ENCODE data around the gene KDR.

The KDR gene

DNA sequence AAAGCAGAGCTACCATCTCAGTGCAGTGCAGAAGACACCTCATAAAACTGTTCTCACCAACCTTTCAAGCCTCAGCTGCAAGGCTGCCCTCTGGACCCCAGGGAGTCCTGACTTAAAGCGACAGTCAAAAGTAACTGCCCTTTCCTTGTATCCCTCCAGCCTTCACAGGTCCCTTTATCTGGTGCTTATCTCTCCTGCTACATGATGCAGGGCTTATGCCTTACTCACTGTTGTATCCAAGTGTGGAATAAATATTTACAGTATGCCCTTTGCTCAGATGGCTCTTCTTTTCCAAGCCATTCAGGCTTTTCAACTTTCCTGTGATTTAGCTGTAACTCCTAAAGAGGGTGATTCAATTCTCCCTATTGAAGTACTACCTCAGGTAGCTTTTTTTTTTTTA, 92.6 kb downstream of the KDR start:
- Histone ChIP-seq H3K4me3 (ENCODE audit: low read length in 2 of 2) (no peak overlapping the region), H3K36me3 (ENCODE audit: control insufficient read depth in 2 of 2, insufficient read depth in 2 of 2, low read length in 2 of 2) (no peaks in the 10 kb centered on the region), H3K27me3 (ENCODE audit: control insufficient read depth in 2 of 2, insufficient read depth in 2 of 2, low read length in 2 of 2) (no peaks in the 10 kb centered on the region), H3K9ac (ENCODE audit: low read depth in 1 of 2, low read length in 2 of 2) (no peak overlapping the region), H3K9me3 (ENCODE audit: control insufficient read depth in 2 of 2, low read length in 2 of 2) (no peaks in the 10 kb centered on the region), H3K4me1 (ENCODE audit: control insufficient read depth in 2 of 2, insufficient read depth in 2 of 2, low read length in 2 of 2) (no peaks in the 10 kb centered on the region), H3K27ac (ENCODE audit: low read depth in 2 of 2, low read length in 2 of 2) (no peak overlapping the region)

DNA sequence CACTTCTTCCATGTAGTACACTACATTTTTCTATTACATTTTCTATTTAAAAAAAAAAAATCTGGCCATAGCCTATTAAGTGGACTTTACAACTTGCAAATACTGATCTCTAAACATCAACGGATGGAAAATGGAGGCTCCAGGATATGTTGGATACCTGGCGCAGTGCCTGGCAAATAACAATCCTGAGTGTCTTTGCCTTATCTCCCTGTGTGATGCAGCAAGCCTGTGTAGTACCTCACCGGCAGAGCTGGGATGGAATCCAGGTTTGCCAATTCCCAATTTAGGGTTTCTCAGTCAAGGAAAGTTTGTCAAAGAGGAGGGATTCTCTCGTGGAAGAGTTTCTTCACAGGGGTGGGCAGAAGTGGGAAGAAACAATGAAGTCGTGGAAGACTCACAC, 93.2 kb downstream of the KDR start:
- Histone ChIP-seq H3K27me3 (ENCODE audit: control insufficient read depth in 2 of 2, insufficient read depth in 2 of 2, low read length in 2 of 2) (no peaks in the 10 kb centered on the region), H3K4me1 (ENCODE audit: control insufficient read depth in 2 of 2, insufficient read depth in 2 of 2, low read length in 2 of 2) (no peaks in the 10 kb centered on the region), H3K4me3 (ENCODE audit: low read length in 2 of 2) (no peak overlapping the region), H3K27ac (ENCODE audit: low read depth in 2 of 2, low read length in 2 of 2) (no peak overlapping the region), H3K9ac (ENCODE audit: low read depth in 1 of 2, low read length in 2 of 2) (no peak overlapping the region), H3K36me3 (ENCODE audit: control insufficient read depth in 2 of 2, insufficient read depth in 2 of 2, low read length in 2 of 2) (no peaks in the 10 kb centered on the region), H3K9me3 (ENCODE audit: control insufficient read depth in 2 of 2, low read length in 2 of 2) (no peaks in the 10 kb centered on the region)

GRCh38 chr4:55031158-55031557, 94.2 kb downstream of the KDR start:
- H3K27ac ChIP-seq (ENCODE audit: low read depth in 2 of 2, low read length in 2 of 2): no peak overlapping the region
- H3K9me3 ChIP-seq (ENCODE audit: control insufficient read depth in 2 of 2, low read length in 2 of 2): no peaks in the 10 kb centered on the region
- H3K4me3 ChIP-seq (ENCODE audit: low read length in 2 of 2): no peak overlapping the region
- H3K27me3 ChIP-seq (ENCODE audit: control insufficient read depth in 2 of 2, insufficient read depth in 2 of 2, low read length in 2 of 2): no peaks in the 10 kb centered on the region
- H3K36me3 ChIP-seq (ENCODE audit: control insufficient read depth in 2 of 2, insufficient read depth in 2 of 2, low read length in 2 of 2): no peaks in the 10 kb centered on the region
- no peak overlapping the region for H3K9ac ChIP-seq (ENCODE audit: low read depth in 1 of 2, low read length in 2 of 2)
- no peaks in the 10 kb centered on the region for H3K4me1 ChIP-seq (ENCODE audit: control insufficient read depth in 2 of 2, insufficient read depth in 2 of 2, low read length in 2 of 2)

GRCh38 chr4:55030589-55030988, 94.8 kb downstream of the KDR start:
- H3K4me3 ChIP-seq (ENCODE audit: low read length in 2 of 2): no peak overlapping the region
- H3K4me1 ChIP-seq (ENCODE audit: control insufficient read depth in 2 of 2, insufficient read depth in 2 of 2, low read length in 2 of 2): no peaks in the 10 kb centered on the region
- H3K27ac ChIP-seq (ENCODE audit: low read depth in 2 of 2, low read length in 2 of 2): no peak overlapping the region
- no peaks in the 10 kb centered on the region for H3K27me3 ChIP-seq (ENCODE audit: control insufficient read depth in 2 of 2, insufficient read depth in 2 of 2, low read length in 2 of 2)
- no peaks in the 10 kb centered on the region for H3K9me3 ChIP-seq (ENCODE audit: control insufficient read depth in 2 of 2, low read length in 2 of 2)
- H3K9ac ChIP-seq (ENCODE audit: low read depth in 1 of 2, low read length in 2 of 2): no peak overlapping the region
- no peaks in the 10 kb centered on the region for H3K36me3 ChIP-seq (ENCODE audit: control insufficient read depth in 2 of 2, insufficient read depth in 2 of 2, low read length in 2 of 2)

- H3K27ac ChIP-seq (ENCODE audit: low read depth in 2 of 2, low read length in 2 of 2): no peak overlapping the region
- H3K4me3 ChIP-seq (ENCODE audit: low read length in 2 of 2): no peak overlapping the region
These were observed 95.4 kb downstream of the KDR start for GRCh38 chr4:55029821-55030503.

GRCh38 chr4:55029321-55029720, 96.1 kb downstream of the KDR start:
- Histone ChIP-seq H3K9ac (ENCODE audit: low read depth in 1 of 2, low read length in 2 of 2) (no peak overlapping the region), H3K9me3 (ENCODE audit: control insufficient read depth in 2 of 2, low read length in 2 of 2) (no peaks in the 10 kb centered on the region), H3K27me3 (ENCODE audit: control insufficient read depth in 2 of 2, insufficient read depth in 2 of 2, low read length in 2 of 2) (no peaks in the 10 kb centered on the region), H3K4me3 (ENCODE audit: low read length in 2 of 2) (no peak overlapping the region), H3K4me1 (ENCODE audit: control insufficient read depth in 2 of 2, insufficient read depth in 2 of 2, low read length in 2 of 2) (no peaks in the 10 kb centered on the region), H3K27ac (ENCODE audit: low read depth in 2 of 2, low read length in 2 of 2) (no peak overlapping the region), H3K36me3 (ENCODE audit: control insufficient read depth in 2 of 2, insufficient read depth in 2 of 2, low read length in 2 of 2) (no peaks in the 10 kb centered on the region)

More at GRCh38 chr4:55029821-55030503, 95.4 kb downstream of the KDR start:
- no peaks in the 10 kb centered on the region for H3K27me3 ChIP-seq (ENCODE audit: control insufficient read depth in 2 of 2, insufficient read depth in 2 of 2, low read length in 2 of 2)
- H3K36me3 ChIP-seq (ENCODE audit: control insufficient read depth in 2 of 2, insufficient read depth in 2 of 2, low read length in 2 of 2): no peaks in the 10 kb centered on the region
- no peak overlapping the region for H3K9ac ChIP-seq (ENCODE audit: low read depth in 1 of 2, low read length in 2 of 2)
- no peaks in the 10 kb centered on the region for H3K9me3 ChIP-seq (ENCODE audit: control insufficient read depth in 2 of 2, low read length in 2 of 2)
- H3K4me1 ChIP-seq (ENCODE audit: control insufficient read depth in 2 of 2, insufficient read depth in 2 of 2, low read length in 2 of 2): no peaks in the 10 kb centered on the region

All from mucosa of rectum (tissue), 2 donors.